Measurements from ENCODE around the gene SNX6.
"Not testable (repeated sequence)": the region's sequence is repeated elsewhere in the genome, so short reads cannot be mapped to it uniquely, and the experiment has no call there.

The SNX6 gene

DNA sequence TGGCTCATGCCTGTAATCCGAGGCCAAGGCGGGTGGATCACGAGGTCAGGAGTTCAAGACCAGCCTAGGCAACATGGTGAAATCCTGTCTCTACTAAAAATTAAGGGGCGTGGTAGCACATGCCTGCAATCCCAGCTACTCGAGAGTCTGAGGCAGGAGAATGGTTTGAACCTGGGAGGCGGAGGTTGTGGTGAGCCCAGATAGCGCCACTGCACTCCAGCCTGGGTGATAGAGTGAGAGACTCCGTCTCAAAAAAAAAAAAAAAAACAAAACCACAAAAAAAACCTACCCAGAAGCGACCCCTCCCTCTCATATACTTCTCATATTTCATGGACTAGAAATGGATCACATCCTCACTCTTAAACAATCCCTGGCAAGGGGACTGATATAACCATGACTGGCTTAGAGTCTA lies 4.4 kb upstream of the SNX6 start:
- DNase-seq (ENCODE audit: low spot score): not testable (repeated sequence)

DNA sequence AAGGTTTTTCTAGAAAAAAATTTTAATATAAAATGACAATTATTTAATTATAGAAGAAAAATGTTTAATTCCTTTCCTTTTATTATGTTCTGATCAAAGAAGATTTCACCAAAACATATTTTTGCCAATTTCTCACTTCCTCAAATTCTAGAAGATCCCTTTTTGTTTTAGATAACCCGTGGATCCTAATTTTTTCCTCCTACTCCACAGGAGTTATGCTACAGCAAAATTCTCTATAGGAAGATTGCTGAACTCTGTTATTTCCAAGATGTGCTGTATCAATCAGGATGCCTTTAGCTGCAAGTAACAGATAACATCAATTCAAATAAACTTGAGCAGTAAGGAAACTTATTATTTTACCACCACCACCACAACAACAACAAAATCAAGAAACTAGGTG lies 3.8 kb upstream of the SNX6 start:
- no peak for DNase-seq (ENCODE audit: low spot score)

DNA sequence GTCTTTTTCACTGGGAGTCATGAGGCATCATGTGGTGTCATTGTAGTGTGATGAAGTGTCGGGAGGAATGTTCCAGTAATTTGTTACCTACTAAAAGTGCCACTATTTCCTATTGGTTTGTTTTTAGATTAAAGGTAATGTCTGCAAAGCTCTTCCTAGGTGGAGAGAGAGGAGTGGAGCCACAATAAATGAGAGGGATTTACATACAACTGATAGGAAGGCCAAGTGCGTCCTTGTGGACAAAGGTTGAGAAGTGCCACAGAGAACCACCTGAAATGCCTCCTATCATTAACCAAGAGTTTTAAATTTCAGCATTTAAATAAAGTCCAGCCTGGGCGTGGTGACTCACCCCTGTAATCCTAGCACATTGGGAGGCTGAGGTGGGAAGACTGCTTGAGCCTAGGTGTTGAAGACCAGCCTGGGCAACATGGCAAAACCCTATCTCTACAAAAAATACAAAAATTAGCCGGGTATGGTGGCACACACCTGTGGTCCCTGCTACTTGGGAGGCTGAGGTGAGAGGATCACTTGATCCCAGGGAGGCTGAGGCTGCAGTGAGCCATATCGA lies 2.5 kb upstream of the SNX6 start:
- DNase-seq (ENCODE audit: low spot score): no peak

DNA sequence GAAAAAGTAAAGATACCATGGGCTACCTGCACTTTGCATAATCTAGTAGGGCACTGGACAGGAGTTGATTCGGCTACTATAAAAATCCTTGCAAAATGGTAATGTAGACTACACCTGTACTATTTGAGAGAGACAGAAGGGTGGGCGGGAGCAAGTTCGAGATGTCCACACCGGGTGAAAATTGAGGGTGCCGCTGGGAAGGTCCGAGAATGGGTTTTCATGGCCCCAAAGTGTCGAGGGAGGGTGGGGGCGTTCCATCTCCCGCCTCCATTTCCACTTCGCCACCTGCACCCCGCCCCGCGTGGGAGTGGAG lies 648 bp downstream of the SNX6 start:
- no peak for DNase-seq (ENCODE audit: low spot score)

DNA sequence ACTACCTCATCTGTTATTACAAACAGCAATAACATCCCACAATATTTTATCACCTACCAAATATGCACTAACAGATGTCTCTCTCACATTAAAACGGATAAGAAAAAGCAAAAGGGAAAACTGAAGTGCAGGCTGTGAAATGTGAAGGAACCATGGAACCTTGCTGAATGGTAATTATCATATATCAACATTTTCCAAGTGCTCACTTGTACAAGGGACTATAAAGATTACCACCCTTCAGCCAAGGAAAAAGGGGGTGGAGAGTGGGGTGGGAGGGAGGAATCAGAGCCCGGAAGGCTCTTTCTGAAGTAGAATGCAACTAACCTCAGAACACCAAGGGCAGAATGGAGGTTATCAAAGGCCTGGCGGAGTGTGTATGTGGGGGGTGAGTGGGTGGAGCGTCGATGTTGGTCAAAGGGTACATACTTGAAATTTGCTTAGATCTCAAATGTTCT lies 1.2 kb downstream of the SNX6 start:
- DNase-seq (ENCODE audit: low spot score): no peak

DNA sequence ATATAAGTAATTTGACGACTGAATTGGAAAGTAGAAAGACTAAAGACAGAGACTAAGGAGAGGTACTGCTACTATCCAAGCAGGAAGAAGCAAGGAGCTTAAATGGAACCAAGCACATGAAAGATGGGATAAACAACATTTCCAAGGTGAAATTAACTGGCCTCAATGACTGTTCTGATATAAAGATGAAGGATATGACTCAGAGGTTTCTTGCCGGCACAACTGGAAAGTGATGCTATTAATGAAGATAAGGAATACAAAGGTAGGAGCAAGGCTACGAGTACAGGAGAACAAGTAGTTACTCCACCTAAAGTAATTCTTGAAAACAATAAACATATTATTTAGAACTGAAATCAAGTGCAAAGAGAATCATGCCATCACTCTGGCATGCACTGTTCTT lies 6.4 kb downstream of the SNX6 start:
- DNase-seq (ENCODE audit: low spot score): no peak

DNA sequence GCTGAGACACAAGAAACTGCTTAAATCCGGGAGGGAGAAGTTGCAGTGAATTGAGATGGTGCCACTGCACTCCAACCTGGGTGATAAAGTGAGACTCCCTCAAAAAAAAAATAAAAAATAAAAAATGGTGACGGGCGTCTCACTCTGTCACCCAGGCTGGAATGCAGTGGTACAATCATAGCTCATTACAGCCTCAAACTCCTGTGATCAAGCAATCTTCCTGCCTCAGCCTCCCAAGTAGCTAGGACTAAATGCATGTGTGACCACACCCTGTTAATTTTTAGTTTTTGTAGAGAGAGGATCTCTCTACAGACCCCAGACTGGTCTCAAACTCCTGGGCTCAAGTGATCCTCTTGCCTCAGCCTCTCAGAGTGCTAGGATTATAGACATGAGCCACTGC lies 9.1 kb downstream of the SNX6 start:
- no peak for DNase-seq (ENCODE audit: low spot score)

DNA sequence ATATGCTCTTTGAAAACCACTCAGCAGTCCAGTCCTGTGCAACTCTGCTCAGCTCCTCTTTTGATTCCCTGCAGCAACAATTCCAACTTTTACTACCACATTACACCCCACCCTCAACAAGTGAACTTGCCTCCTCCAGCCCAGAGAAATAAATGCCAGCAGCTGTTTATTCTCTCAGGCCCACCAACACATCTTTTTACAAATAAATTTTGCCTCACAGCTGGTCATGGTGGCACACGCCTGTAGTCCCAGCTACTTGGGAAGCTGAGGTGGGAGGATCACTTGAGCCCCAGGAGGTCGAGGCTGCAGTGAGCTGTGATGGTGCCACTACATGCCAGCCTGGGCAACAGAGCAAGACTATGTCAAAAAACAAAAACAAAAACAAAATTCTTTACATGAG lies 9.8 kb downstream of the SNX6 start:
- DNase-seq (ENCODE audit: low spot score): no peak

DNA sequence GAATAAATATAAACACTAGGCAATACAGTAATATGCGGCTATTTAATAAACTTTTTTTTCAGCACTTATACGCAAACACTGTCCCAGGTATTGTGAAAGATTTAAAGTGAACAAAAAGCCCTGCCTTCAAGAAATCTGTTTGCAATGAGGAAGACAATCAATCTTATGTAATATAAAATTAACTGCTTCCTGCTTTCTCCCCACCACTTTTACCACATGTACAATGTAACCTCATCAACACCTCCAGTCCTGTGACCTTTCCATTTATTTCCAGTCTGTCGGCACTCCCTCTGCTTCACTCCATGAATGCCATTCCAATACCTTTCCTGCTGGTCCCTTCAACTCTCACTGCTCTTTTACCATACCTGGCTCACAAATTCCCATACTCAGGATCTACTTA lies 10.5 kb downstream of the SNX6 start:
- DNase-seq (ENCODE audit: low spot score): no peak

DNA sequence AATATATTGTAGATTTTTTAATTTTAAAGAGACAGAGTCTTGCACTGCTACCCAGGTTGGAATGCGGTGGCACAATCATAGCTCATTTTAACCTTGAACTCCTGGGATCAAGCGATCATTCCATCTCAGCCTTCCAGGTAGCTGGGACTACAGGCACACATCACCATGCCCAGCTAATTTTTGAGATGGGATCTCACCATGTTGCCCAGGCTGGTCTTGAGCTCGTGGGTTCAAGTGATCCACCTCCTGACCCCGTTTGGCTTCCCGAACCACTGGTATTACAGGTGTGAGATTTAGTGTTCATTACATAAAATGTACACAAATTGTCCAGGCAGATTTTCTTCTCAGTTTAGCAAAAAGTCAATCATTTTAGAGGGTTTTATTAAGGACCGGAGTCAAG lies 13.6 kb downstream of the SNX6 start:
- no peak for DNase-seq (ENCODE audit: low spot score)

DNA sequence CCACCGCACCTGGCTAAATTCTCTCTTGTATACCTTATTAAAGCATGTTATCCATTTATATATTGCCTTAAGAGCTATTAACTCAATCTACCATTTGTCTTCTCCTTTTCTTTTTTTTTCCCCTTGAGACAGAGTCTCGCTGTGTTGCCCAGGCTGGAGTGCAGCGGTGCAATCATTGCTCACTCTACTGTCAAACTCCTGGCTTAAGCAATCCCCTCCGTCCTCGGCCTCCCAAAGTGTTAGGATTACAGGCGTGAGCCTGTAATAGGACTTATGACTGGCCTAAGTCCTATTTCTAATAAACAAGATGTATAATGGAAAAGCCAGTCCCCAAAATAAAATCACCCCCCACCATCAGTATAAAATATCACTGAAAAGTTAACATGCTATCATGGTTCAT lies 14.4 kb downstream of the SNX6 start:
- DNase-seq (ENCODE audit: low spot score): no peak

DNA sequence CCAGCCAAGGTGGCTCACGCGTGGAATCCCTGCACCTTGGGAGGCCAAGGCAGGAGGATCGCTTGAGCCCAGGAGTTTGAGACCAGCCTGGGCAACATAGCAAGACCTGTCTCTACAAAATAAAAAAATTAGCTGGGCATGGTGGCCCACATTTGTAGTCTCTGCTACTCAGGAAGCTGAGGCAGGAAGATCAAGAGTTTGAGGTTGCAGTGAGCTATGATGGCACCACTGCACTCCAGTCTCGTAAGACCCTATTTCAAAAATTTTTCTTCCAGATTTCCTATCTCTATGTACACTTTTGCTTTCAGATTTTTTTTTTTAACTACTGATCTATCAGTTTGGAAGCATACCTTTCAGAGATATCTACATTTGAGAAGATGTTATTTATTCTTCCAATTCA lies 15.3 kb downstream of the SNX6 start:
- no peak for DNase-seq (ENCODE audit: low spot score)

DNA sequence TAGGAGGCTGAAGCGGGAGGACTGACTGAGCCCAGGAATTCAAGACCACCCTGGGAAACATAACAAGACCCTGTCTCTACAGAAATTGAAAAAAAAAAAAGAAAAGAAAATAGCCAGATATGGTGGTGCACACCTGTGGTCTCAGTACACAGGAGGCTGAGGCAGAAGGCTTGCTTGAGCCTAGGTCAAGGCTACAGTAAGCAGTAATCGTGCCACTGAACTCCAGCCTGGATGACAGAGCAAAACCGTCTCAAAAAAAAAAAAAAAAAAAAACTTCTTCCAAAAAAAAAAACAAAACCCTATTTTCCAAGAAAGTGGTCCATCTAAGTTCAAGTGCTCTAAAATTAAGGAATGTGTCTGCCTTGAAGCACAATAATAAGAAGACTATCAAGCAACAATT lies 19.8 kb downstream of the SNX6 start:
- no peak for DNase-seq (ENCODE audit: low spot score)

DNA sequence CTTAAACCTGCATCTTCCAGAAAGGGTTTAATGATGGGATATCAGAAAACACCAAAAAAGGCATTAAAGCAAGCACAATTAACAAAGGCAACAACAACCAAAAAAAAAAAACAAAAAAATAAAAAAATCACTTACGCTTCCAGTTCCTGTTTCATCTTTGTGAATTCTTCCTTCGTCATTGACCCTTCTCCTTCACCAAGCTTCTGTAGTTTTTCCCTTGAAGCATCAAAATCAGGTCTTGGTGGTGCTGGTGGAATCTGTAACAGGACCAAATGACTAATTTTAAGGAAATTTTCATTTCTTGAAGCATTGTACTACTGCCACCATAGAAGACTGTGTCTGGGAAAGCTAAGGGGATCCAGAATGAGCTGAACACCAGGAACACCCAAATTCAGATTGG lies 24.5 kb downstream of the SNX6 start:
- no peak for DNase-seq (ENCODE audit: low spot score)

DNA sequence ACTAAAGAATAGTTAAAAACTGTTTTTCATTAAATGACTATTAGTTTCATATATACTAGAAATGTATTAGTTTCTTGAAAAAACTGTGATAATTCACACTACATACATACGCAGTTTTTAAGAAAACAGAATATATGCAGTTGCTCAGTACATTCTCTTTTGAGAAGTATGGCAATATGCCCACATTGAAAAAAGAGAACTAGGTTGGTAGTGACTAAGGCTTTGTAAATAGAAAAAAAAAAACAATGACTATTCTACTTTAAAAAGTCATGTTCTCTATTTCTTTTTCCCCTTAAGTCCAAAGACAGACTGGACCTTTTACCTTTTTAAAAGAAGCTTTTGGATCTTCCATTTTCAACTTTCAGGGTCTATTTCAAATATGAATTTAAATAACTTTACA lies 25.0 kb downstream of the SNX6 start:
- DNase-seq (ENCODE audit: low spot score): no peak

DNA sequence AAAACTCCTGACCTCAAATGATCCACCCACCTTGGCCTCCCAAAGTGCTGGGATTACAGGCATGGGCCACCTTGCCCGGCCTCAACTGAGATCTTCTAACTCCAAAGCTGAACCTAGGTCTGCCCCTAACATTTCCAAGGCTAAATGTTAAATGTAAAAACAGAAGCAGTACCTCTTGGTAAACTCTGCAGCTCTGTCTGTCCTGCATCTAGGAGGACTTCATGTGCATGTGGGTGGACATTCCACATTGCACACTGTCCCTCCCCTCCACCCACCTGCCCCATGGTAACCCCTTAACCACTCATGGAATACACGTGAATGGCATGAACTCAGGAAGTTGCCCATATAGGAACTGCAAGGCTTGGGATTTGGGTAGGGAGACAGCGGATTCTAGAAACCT lies 33.1 kb downstream of the SNX6 start:
- DNase-seq (ENCODE audit: low spot score): no peak

DNA sequence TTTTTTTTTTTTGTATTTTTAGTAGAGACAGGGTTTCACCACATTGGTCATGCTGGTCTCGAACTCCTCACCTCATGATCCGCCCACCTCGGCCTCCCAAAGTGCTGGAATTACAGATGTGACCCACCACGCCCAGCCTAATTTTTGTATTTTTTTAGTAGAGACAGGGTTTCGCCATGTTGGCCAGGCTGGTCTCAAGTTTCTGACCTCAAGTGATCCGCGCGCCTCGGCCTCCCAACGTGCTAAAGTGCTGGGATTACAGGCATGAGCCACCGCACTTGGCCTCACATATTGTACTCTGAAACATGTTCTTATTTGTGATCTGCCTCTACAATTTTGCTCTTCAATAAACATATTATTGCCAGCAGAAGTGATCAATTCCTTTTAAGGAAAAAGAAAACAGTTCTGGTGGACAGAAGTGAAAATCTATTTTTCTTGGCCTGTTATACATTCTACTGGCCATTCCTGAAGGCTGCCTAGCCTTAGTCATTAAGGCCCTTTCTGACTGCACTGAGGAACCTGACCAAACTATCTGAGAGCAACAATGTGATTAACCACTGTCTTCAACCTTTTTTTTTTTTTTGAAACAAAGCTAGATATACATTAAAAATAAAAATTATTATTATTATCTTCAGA lies 36.1 kb downstream of the SNX6 start:
- no peak for DNase-seq (ENCODE audit: low spot score)

DNA sequence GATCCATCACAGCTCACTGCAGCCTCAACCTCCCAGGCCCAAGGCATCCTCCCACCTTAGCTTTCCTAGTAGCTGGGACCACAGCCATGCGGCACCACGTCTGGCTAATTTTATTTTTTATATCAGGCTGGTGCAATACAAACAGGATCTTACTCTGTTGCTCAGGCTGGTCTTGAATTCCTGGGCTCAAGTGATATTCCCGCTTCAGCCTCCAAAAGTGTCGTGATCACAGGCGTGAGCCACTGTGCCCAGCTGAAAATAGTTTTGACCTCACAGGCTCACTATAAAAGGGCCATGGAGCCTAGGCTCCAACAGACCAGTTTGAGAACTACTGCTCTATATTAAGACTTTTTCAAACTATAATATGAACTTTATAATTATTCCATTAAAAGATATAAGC lies 37.3 kb downstream of the SNX6 start:
- DNase-seq (ENCODE audit: low spot score): no peak

DNA sequence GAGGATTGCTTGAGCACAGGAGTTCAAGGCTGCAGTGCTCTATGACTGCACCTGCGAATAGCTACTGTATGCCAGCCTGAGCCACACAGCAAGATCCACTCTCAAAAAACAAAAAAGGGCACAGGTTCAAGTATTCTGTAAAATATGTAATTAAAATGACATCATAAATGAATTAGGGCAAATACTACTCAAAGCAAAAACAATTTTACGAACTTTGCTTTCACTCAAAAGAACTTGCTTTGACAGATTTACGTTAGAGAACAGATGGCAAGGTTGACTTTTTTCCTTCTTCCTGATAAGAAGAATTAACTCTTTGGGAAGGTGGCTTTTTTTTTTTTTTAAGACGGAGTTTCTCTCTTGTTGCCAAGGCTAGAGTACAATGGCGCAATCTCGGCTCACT lies 46.4 kb downstream of the SNX6 start:
- no peak for DNase-seq (ENCODE audit: low spot score)

DNA sequence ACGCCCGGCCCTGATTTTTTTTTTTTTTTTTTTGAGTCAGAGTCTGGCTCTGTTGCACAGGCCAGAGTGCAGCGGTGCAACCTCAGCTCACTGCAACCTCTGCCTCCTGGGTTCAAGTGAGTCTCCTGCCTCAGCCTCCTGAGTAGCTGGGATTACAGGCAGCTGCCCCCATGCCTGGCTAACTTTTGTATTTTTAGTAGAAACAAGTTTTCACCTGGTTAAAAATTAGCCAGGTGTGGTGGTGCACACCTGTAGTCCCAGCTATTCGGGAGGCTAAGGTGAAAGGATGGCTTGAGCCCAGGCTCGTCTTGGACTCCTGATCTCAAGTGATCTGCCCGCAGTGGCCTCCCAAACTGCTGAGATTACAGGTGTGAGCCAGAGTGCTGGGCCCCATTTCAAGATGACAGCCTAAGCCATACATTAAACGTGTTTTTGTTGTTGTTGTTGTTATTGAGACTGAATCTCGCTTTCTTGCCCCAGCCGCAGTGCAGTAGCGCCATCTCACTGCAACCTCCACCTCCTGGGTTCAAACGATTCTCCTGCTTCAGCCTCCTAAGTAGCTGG lies 47.7 kb downstream of the SNX6 start:
- no peak for DNase-seq (ENCODE audit: low spot score)

DNA sequence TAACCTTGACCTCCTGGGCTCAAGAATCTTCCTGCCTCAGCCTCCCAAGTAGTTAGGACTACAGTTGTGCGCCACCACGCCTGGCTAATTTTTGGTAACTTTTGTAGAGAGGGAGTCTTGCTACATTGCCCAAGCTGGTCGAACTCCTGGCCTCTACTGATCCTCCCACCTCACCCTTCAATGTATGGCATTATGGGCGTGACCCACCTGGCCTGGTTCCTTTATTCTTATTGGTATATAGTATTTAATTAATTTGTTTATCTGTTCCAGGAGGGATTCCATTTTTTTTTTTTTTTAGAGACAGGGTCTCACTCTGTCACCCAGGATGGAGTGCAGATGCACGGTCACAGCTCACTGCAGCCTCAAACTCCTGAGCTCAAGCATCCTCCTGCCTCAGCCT lies 49.6 kb downstream of the SNX6 start:
- no peak for DNase-seq (ENCODE audit: low spot score)

DNA sequence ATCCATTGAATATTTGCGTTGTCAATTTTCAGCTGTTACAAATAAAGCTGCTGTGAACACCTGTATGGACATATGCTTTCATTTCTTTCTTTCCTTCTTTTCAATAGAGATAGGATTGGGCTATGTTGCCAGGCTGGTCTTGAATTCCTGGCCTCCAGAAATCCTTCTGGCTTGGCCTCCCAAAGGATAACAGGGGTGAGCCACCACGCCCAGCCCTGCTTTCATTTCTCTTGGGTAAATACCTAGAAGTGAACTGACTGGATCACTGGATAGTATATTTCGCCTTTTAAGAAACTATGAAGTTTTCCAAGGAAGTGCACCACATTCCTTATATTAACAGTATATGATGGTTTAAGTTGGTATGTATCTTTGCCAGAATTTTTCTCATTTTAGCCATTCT lies 58.2 kb downstream of the SNX6 start:
- no peak for DNase-seq (ENCODE audit: low spot score)

DNA sequence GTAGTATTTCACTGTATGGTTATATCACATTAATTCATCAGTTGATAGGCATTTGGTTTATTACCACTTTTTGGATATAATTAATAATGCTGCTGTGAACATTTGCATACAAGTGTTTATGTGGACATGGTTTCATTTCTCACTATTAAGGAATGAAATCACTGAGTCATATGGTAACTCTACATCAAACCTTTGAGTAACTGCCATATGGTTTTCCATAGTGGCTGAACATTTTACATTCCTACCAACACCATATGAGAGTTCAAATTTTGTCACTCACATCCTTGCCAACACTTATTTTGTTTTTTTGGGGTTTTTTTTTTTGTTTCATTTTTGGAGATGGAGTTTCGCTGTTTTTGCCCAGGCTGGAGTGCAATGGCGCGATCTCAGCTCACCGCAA lies 60.2 kb downstream of the SNX6 start:
- DNase-seq (ENCODE audit: low spot score): no peak

DNA sequence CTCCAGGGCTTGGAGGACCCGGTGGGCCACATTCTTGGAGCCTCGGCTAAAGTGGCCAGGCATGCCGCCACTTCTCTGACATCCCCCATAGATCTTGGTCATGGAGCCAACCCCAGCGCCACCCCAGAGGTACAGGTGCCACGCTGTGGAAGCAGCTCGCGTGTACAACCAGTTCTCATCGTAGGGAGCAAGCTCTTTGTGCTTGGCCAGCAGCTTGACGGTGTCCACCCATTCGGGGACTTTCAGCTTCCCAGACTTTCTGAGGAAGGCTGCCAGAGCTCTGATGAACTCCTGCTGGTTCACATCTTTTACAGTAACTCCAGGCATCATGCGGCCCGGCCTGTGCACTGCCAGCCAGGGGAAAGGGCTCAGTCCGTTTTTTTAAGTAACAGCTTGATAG lies 61.1 kb downstream of the SNX6 start:
- DNase-seq (ENCODE audit: low spot score): no peak
